ES-I3 (cell line): ENCODE measurements around the gene BRINP1.

Source experiments
- H3K36me3 ChIP-seq: 2 replicates; pipeline ENCODE4 v1.6.1; 2013; ENCODE audit warnings: mild to moderate bottlenecking, low read length, control low read depth, moderate library complexity; ENCODE audit not compliant: insufficient read depth
- H3K4me1 ChIP-seq: 2 replicates; pipeline ENCODE4 v1.6.1; 2013; ENCODE audit warnings: mild to moderate bottlenecking, control low read depth, low read length; ENCODE audit not compliant: insufficient read depth
- H3K9ac ChIP-seq: 2 replicates; pipeline ENCODE4 v1.6.1; 2013; ENCODE audit warnings: low read depth, mild to moderate bottlenecking, low read length, moderate library complexity
- H3K9me3 ChIP-seq: 2 replicates; pipeline ENCODE4 v1.6.1; 2013; ENCODE audit warnings: mild to moderate bottlenecking, low read length, moderate library complexity; ENCODE audit not compliant: control insufficient read depth, insufficient read depth

The BRINP1 gene

GRCh38 chr9:119278171-119278570, 91.1 kb downstream of the BRINP1 start:
- Histone ChIP-seq H3K4me1 (peaks cover 25% of the 10 kb centered on the region), H3K36me3 (no peaks in the 10 kb centered on the region), H3K9me3 (no peaks in the 10 kb centered on the region)

GRCh38 chr9:119273984-119274665, 95.1 kb downstream of the BRINP1 start:
- no peaks in the 10 kb centered on the region for H3K36me3 ChIP-seq
- H3K9ac ChIP-seq, result no peak overlapping the region
- no peaks in the 10 kb centered on the region for H3K9me3 ChIP-seq
- H3K4me1 ChIP-seq, result peaks cover 14% of the 10 kb centered on the region; the same call in 1 of the 2 replicates

More at GRCh38 chr9:119278171-119278570, 91.1 kb downstream of the BRINP1 start:
- no peak overlapping the region for H3K9ac ChIP-seq

- Histone ChIP-seq H3K9me3 (no peaks in the 10 kb centered on the region), H3K36me3 (no peaks in the 10 kb centered on the region), H3K9ac (no peak overlapping the region), H3K4me1 (peaks cover 14% of the 10 kb centered on the region; the same call in 1 of the 2 replicates)
Observed at GRCh38 chr9:119273325-119273904, 95.8 kb downstream of the BRINP1 start.

GRCh38 chr9:119272500-119273211, 96.6 kb downstream of the BRINP1 start:
- no peak overlapping the region for H3K9ac ChIP-seq
- H3K9me3 ChIP-seq, result no peaks in the 10 kb centered on the region
- peaks cover 11% of the 10 kb centered on the region; the same call in 1 of the 2 replicates for H3K4me1 ChIP-seq
- H3K36me3 ChIP-seq, result no peaks in the 10 kb centered on the region

- H3K9ac ChIP-seq, result no peak overlapping the region
- no peaks in the 10 kb centered on the region for H3K36me3 ChIP-seq
- no peaks in the 10 kb centered on the region for H3K9me3 ChIP-seq
- peaks cover 11% of the 10 kb centered on the region; the same call in 1 of the 2 replicates for H3K4me1 ChIP-seq
Observed at GRCh38 chr9:119268985-119269384, 100.2 kb downstream of the BRINP1 start.

- Histone ChIP-seq H3K4me1 (no peaks in the 10 kb centered on the region), H3K36me3 (no peaks in the 10 kb centered on the region), H3K9ac (no peak overlapping the region), H3K9me3 (no peaks in the 10 kb centered on the region)
Observed at GRCh38 chr9:119264165-119264564, 105.1 kb downstream of the BRINP1 start.

- H3K9ac ChIP-seq, result no peak overlapping the region
- no peaks in the 10 kb centered on the region for H3K36me3 ChIP-seq
- H3K9me3 ChIP-seq, result no peaks in the 10 kb centered on the region
- no peaks in the 10 kb centered on the region for H3K4me1 ChIP-seq
Observed at GRCh38 chr9:119257592-119257991, 111.6 kb downstream of the BRINP1 start.

- H3K36me3 ChIP-seq, result no peaks in the 10 kb centered on the region
- no peaks in the 10 kb centered on the region for H3K9me3 ChIP-seq
- H3K9ac ChIP-seq, result no peak overlapping the region
- H3K4me1 ChIP-seq, result no peaks in the 10 kb centered on the region
Observed at GRCh38 chr9:119255116-119255515, 114.1 kb downstream of the BRINP1 start.

- Histone ChIP-seq H3K4me1 (no peaks in the 10 kb centered on the region), H3K9ac (no peak overlapping the region), H3K36me3 (no peaks in the 10 kb centered on the region), H3K9me3 (no peaks in the 10 kb centered on the region)
Observed at GRCh38 chr9:119252671-119253299, 116.5 kb downstream of the BRINP1 start.

GRCh38 chr9:119251936-119252335, 117.3 kb downstream of the BRINP1 start:
- H3K4me1 ChIP-seq, result no peaks in the 10 kb centered on the region
- no peaks in the 10 kb centered on the region for H3K9me3 ChIP-seq
- no peak overlapping the region for H3K9ac ChIP-seq
- H3K36me3 ChIP-seq, result no peaks in the 10 kb centered on the region

GRCh38 chr9:119250730-119251129, 118.5 kb downstream of the BRINP1 start:
- Histone ChIP-seq H3K9ac (no peak overlapping the region), H3K4me1 (no peaks in the 10 kb centered on the region), H3K9me3 (no peaks in the 10 kb centered on the region), H3K36me3 (no peaks in the 10 kb centered on the region)

- Histone ChIP-seq H3K36me3 (no peaks in the 10 kb centered on the region), H3K9ac (no peak overlapping the region), H3K9me3 (no peaks in the 10 kb centered on the region), H3K4me1 (no peaks in the 10 kb centered on the region)
Observed at GRCh38 chr9:119240546-119240945, 128.7 kb downstream of the BRINP1 start.

GRCh38 chr9:119234636-119235035, 134.6 kb downstream of the BRINP1 start:
- H3K36me3 ChIP-seq, result no peaks in the 10 kb centered on the region
- no peak overlapping the region for H3K9ac ChIP-seq
- no peaks in the 10 kb centered on the region for H3K9me3 ChIP-seq
- no peaks in the 10 kb centered on the region for H3K4me1 ChIP-seq

GRCh38 chr9:119227422-119227821, 141.8 kb downstream of the BRINP1 start:
- H3K9me3 ChIP-seq, result no peaks in the 10 kb centered on the region
- H3K36me3 ChIP-seq, result no peaks in the 10 kb centered on the region
- no peaks in the 10 kb centered on the region for H3K4me1 ChIP-seq
- no peak overlapping the region for H3K9ac ChIP-seq
